HFF-Myc (cell line): Measurements from ENCODE around the gene DIDO1.

Experiments used
- DNase-seq: peaks from one replicate; pipeline ENCODE4 v3.0.0-alpha.2; 2011; ENCODE audit warnings: low read depth; ENCODE audit errors: extremely low read depth
- H3K4me3 ChIP-seq: replicated peaks from 2 replicates; pipeline ENCODE4 v1.5.1; 2011; ENCODE audit warnings: low read depth, mild to moderate bottlenecking, control low read depth, low read length
- CTCF ChIP-seq: IDR thresholded peaks from 2 replicates; pipeline ENCODE4 v1.5.1; 2012; ENCODE audit warnings: mild to moderate bottlenecking, low read depth, low read length, control low read depth; ENCODE audit errors: missing control alignments

Gene DIDO1

GRCh38 chr20:62844182-62844581 is 82.1 kb downstream of the DIDO1 start:
- TF ChIP-seq CTCF = no peak
- DNase-seq = no peak
- no peak overlapping the region for H3K4me3 ChIP-seq

DNA sequence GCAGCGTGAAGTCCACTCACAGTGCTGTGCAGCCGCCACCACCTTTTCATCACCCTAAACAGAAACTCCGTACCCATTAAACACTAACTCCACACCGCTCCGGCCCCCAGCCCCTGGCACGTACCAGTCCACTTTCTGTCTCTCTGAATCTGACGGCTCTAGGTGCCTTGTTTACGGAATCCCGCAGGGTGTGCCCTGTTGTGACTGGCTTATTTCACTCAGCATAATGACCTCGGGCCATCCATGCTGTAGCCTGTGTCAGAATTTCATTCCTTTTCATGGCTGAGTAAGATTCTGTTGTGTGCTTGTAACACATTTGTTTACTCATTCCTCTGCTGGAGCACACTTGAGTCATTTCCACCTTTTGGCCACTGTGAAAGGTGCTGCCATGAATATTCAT is 82.6 kb downstream of the DIDO1 start:
- DNase-seq = no peak
- TF ChIP-seq CTCF = no peak
- no peak overlapping the region for H3K4me3 ChIP-seq

DNA sequence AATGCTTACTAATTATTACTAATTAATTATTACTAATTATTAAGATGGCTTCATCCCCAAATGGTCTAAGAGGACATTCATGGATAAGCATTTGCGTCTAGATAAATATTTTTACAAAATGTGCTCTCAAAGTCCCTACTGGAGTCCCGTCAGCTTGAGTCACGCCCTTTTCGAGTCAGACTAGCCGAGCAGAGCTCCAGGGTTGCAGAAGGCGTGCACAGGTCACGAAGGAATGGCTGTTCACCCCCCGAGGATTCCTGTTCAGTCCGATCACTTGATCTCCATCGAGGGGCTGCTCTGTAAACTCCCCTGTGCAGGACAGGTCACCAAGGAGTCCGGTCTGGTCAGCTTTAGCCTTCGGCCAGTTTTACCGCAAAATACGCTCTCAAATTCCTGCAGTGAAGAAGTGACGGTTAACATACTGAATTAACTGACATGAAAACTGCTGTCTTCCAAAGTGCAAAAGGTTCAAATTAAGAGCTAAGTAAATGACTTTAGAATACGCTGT is 84.5 kb downstream of the DIDO1 start:
- TF ChIP-seq CTCF = no peak

DNA sequence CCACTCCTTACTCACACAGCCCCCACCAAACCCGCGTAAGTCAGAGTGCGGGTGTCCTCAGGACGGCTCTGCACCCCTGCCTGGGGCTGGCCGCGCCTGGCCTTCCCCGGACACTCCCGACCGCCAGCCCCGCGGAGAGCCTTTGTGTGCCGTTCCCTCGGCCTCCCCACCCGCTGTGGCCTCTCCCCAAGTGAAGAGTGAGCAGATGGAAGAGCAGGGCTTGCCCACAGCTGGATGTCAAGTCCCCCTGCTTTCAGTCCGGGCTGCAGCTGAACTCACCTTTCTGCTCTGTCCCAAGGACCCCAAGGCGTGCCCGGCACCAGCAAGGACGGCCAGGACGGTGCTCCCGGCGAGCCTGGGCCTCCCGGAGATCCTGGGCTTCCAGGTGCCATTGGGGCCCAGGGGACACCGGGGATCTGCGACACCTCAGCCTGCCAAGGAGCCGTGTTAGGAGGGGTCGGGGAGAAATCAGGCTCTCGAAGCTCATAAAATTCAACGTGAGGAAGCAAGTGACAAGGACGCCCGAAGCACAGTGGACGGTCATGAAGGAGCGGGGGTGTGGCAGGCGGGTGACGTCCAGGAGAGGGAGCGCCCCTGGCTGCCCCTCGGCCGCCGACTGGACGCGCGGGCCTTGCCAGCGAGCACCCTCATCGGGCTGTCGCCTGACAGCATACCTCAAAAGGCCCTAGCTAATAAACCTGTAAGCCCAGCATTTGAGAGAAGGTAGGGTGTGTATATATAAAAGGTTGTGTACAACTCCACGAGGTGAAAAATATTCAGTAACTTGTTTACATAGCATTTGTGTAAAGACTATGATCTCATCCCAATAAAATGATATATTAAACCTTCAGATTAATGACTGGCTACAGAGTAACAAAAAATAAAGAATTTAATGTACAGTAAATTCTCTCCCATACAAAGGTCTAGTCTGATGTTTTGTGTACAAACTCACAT is 85.8 kb downstream of the DIDO1 start:
- no peak for DNase-seq
- TF ChIP-seq CTCF = no peak
- H3K4me3 ChIP-seq = no peak overlapping the region

More for the DNA sequence above, 84.5 kb downstream of the DIDO1 start:
- no peak for DNase-seq
- no peak overlapping the region for H3K4me3 ChIP-seq

DNA sequence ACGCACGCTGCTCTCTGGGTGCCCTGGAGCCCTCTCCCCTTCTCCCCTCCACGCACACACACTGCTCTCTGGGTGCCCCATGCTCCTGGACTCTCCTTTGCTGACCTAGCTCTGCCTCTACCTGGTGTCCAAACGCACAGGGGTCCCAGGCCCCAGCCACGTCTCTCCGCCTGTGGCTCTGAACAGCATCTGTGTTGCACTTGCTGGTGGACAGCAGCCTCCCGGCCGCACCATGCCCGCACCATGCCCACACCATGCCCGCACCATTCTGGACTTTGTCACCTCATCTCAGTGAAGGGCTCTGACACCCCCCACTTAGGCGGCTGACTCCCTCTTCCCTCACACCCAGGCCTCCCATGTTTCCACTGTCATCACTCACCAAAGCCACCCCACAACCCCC is 86.5 kb downstream of the DIDO1 start:
- H3K4me3 ChIP-seq = no peak overlapping the region
- no peak for DNase-seq
- TF ChIP-seq CTCF = no peak

DNA sequence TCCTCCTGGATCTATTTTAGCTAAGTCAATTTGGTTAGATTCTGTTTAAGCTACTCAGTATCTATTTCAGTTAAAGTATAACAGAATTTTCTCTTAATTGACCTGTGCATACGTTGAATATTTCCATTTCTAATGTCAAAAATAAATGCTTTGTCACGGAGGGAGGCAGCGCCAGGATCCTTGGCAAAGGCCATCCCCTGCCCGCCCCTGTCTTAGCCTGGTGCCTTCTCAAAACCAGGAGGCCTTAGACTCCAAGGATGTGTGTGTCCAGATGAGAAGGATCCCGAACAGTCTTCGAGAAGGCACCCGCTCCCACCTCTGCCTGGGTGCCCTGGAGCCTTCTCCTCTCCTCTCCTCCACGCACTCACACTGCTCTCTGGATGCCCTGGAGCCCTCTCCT is 87.0 kb downstream of the DIDO1 start:
- no peak for TF ChIP-seq CTCF
- no peak for DNase-seq
- H3K4me3 ChIP-seq = no peak overlapping the region
